ENCODE results near the gene CHTOP. TPM values are rescaled to one million over a fixed set of nuclear protein-coding genes. Genes with fewer than 3 reads are reported as not detected.
A peak's percentile ranks its signal among the peaks of the same experiment; 100 is the strongest.

Gene CHTOP
- total RNA-seq, 1 donor from 2014 or later = 20.7 TPM

GRCh38 chr1:153612755-153613331 lies 21.0 kb upstream of the CHTOP start, which contains the start of gene S100A16:
TSS of gene S100A16 (minus strand) at chr1:153613137. CDS start at chr1:153608151, 4,986 bp downstream.
- DNase-seq (ENCODE audit: low read depth in 2 of 2) = no peak

- DNase-seq (ENCODE audit: low read depth in 2 of 2) = no peak
These were observed 20.5 kb upstream of the CHTOP start for GRCh38 chr1:153613406-153613805.

- no peak for DNase-seq (ENCODE audit: low read depth in 2 of 2)
These were observed 19.5 kb upstream of the CHTOP start for GRCh38 chr1:153614189-153614900.

- no peak for DNase-seq (ENCODE audit: low read depth in 2 of 2)
These were observed 19.0 kb upstream of the CHTOP start for GRCh38 chr1:153614906-153615305.

- no peak for DNase-seq (ENCODE audit: low read depth in 2 of 2)
These were observed 18.5 kb upstream of the CHTOP start for GRCh38 chr1:153615406-153615805.

- DNase-seq (ENCODE audit: low read depth in 2 of 2) = no peak
These were observed 17.5 kb upstream of the CHTOP start, which contains the start of gene S100A14 for GRCh38 chr1:153616144-153616916. TSS of gene S100A14 (minus strand) at chr1:153616325. CDS start at chr1:153615858, 467 bp downstream.

GRCh38 chr1:153616917-153617311 lies 17.0 kb upstream of the CHTOP start:
- no peak for DNase-seq (ENCODE audit: low read depth in 2 of 2)

GRCh38 chr1:153617663-153618062 lies 16.2 kb upstream of the CHTOP start:
- DNase-seq (ENCODE audit: low read depth in 2 of 2) = peak in 1 of 2 donors; percentile 46

- DNase-seq (ENCODE audit: low read depth in 2 of 2) = no peak
These were observed 14.7 kb upstream of the CHTOP start for GRCh38 chr1:153619171-153619570.

- DNase-seq (ENCODE audit: low read depth in 2 of 2) = no peak
These were observed 10.8 kb upstream of the CHTOP start for GRCh38 chr1:153623101-153623500.

GRCh38 chr1:153624965-153625611 lies 8.8 kb upstream of the CHTOP start:
- DNase-seq (ENCODE audit: low read depth in 2 of 2) = no peak

- DNase-seq (ENCODE audit: low read depth in 2 of 2) = no peak
These were observed 7.4 kb upstream of the CHTOP start for GRCh38 chr1:153626477-153626903.

GRCh38 chr1:153626904-153627714 lies 6.8 kb upstream of the CHTOP start, which contains the start of gene S100A13:
TSS of gene S100A13 (minus strand) at chr1:153627505. CDS start at chr1:153626472, 1,033 bp downstream.
- peak; percentile 58 to 97 for DNase-seq (ENCODE audit: low read depth in 2 of 2)

- no peak for DNase-seq (ENCODE audit: low read depth in 2 of 2)
These were observed 5.9 kb upstream of the CHTOP start, which contains the start of gene S100A1 for GRCh38 chr1:153627715-153628626. TSS of gene S100A1 (plus strand) at chr1:153628434. CDS start at chr1:153630522, 2,088 bp downstream.

- DNase-seq (ENCODE audit: low read depth in 2 of 2) = no peak
These were observed 5.1 kb upstream of the CHTOP start for GRCh38 chr1:153628638-153629342.

GRCh38 chr1:153629343-153629665 lies 4.6 kb upstream of the CHTOP start:
- no peak for DNase-seq (ENCODE audit: low read depth in 2 of 2)

- DNase-seq (ENCODE audit: low read depth in 2 of 2) = no peak
These were observed 3.9 kb upstream of the CHTOP start for GRCh38 chr1:153629971-153630370.

- no peak for DNase-seq (ENCODE audit: low read depth in 2 of 2)
These were observed 3.5 kb upstream of the CHTOP start for GRCh38 chr1:153630384-153630783.

Data from dermis microvascular lymphatic vessel endothelial cell (primary cell).